WTC11 (cell line): Measurements from ENCODE around the gene CDC16.

Experiments used
- CTCF ChIP-seq: fragments of 200-600 bp; IDR thresholded peaks from 2 replicates; pipeline ENCODE4 v1.8.0; 2022; ENCODE audit warnings: antibody characterized with exemption
- FOXP4 ChIP-seq: sonication (generic); formaldehyde crosslinking; IDR thresholded peaks from 2 replicates; pipeline ENCODE4 v1.8.0; 2022; ENCODE audit warnings: mild to moderate bottlenecking, missing genetic modification reagents
- NFE2L1 ChIP-seq: sonication (generic); formaldehyde crosslinking; IDR thresholded peaks from 2 replicates; pipeline ENCODE4 v1.8.1; 2023; ENCODE audit warnings: missing genetic modification reagents
- TEAD1 ChIP-seq: sonication (generic); formaldehyde crosslinking; IDR thresholded peaks from 2 replicates; pipeline ENCODE4 v1.8.0; 2022; ENCODE audit warnings: mild to moderate bottlenecking, missing genetic modification reagents
- USF1 ChIP-seq: sonication (generic); formaldehyde crosslinking; IDR thresholded peaks from 2 replicates; pipeline ENCODE4 v1.8.0; 2022; ENCODE audit warnings: mild to moderate bottlenecking, missing genetic modification reagents

- TF ChIP-seq TEAD1: no peak
- no peak for TF ChIP-seq USF1
- no peak for TF ChIP-seq FOXP4
- no peak for TF ChIP-seq CTCF
- no peak for TF ChIP-seq NFE2L1 (CRISPR knock-in tag)
Measured at GRCh38 chr13:114222461-114222968, 12.2 kb upstream of the CDC16 start.
